Osteoblast (primary cell): Measurements from ENCODE around the gene ARHGAP6. TPM values are rescaled to one million over a fixed set of nuclear protein-coding genes. Genes with fewer than 3 reads are reported as not detected.

Experiments used
- DNase-seq: peaks from one replicate; pipeline ENCODE4 v3.0.0; 2011; ENCODE audit warnings: low spot score, mixed read lengths; ENCODE audit not compliant: insufficient read length; ENCODE audit errors: missing footprints
- H2AFZ ChIP-seq: 2 replicates; pipeline ENCODE4 v1.6.0; 2011; ENCODE audit warnings: mild to moderate bottlenecking, low read length
- H3K27ac ChIP-seq: 2 replicates; pipeline ENCODE4 v1.5.1; 2011; ENCODE audit warnings: mild to moderate bottlenecking, low read depth, low read length, moderate library complexity
- H3K27me3 ChIP-seq: 2 replicates; pipeline ENCODE4 v1.6.0; 2012; ENCODE audit warnings: mild to moderate bottlenecking, control low read depth, inconsistent platforms, low read length, moderate library complexity; ENCODE audit not compliant: insufficient read depth
- H3K36me3 ChIP-seq: 2 replicates; pipeline ENCODE4 v1.5.1; 2011; ENCODE audit warnings: mild to moderate bottlenecking, low read length, control low read depth, moderate library complexity; ENCODE audit not compliant: insufficient read depth
- H3K4me1 ChIP-seq: 2 replicates; pipeline ENCODE4 v1.5.1; 2011; ENCODE audit warnings: mild to moderate bottlenecking, low read length, control low read depth, moderate library complexity; ENCODE audit not compliant: insufficient read depth
- H3K4me2 ChIP-seq: 2 replicates; pipeline ENCODE4 v1.6.0; 2011; ENCODE audit warnings: mild to moderate bottlenecking, low read length; ENCODE audit not compliant: insufficient read depth
- H3K4me3 ChIP-seq: fragments of 200-600 bp; sonication (generic); 3 replicates; pipeline ENCODE4 v1.5.1; 2012; ENCODE audit warnings: mild to moderate bottlenecking, low read length, inconsistent platforms; ENCODE audit not compliant: insufficient read depth
- H3K79me2 ChIP-seq: 2 replicates; pipeline ENCODE4 v1.6.0; 2012; ENCODE audit warnings: mild to moderate bottlenecking, low read length, control low read depth, inconsistent platforms; ENCODE audit not compliant: insufficient read depth
- H3K9me3 ChIP-seq: 2 replicates; pipeline ENCODE4 v1.5.1; 2011; ENCODE audit warnings: low read depth, low read length, control low read depth
- H4K20me1 ChIP-seq: 2 replicates; pipeline ENCODE4 v1.6.0; 2012; ENCODE audit warnings: mild to moderate bottlenecking, low read length, control low read depth; ENCODE audit not compliant: insufficient read depth
- CTCF ChIP-seq: IDR thresholded peaks from 2 replicates; pipeline ENCODE4 v1.5.1; 2011; ENCODE audit warnings: mild to moderate bottlenecking, low read depth, low read length, moderate library complexity; ENCODE audit errors: extremely low read depth
- total RNA-seq: library from RNA; depleted of rRNA; stranded (reverse); fragments of >200 nt; gene quantifications from 2 replicates; pipeline ENCODE4 v1.2.3, GENCODE V29; 2012

Gene ARHGAP6
- total RNA-seq, 1 donor: 2.2 TPM

- Histone ChIP-seq H3K9me3 (no peaks in the 10 kb centered on the region), H3K36me3 (no peaks in the 10 kb centered on the region), H3K79me2 (no peaks in the 10 kb centered on the region), H3K27ac (no peak overlapping the region), H3K4me3 (no peak overlapping the region), H3K4me1 (no peaks in the 10 kb centered on the region), H4K20me1 (no peaks in the 10 kb centered on the region), H2AFZ (no peak overlapping the region), H3K27me3 (peaks cover 28% of the 10 kb centered on the region), H3K4me2 (no peak overlapping the region)
- no peak for TF ChIP-seq CTCF
- DNase-seq: no peak
Observed at GRCh38 chrX:11670316-11670715, 4.6 kb upstream of the ARHGAP6 start.

GRCh38 chrX:11666952-11667685 is 1.4 kb upstream of the ARHGAP6 start:
- Histone ChIP-seq H4K20me1 (no peaks in the 10 kb centered on the region), H3K79me2 (no peaks in the 10 kb centered on the region), H3K4me1 (no peaks in the 10 kb centered on the region), H3K9me3 (no peaks in the 10 kb centered on the region), H3K36me3 (no peaks in the 10 kb centered on the region), H3K4me2 (no peak overlapping the region), H3K27ac (no peak overlapping the region), H2AFZ (no peak overlapping the region), H3K4me3 (no peak overlapping the region), H3K27me3 (peaks cover 50% of the 10 kb centered on the region)
- DNase-seq: peak; percentile 72
- no peak for TF ChIP-seq CTCF

- Histone ChIP-seq H3K4me2 (peak overlapping the region; percentile 72), H3K4me1 (no peaks in the 10 kb centered on the region), H4K20me1 (no peaks in the 10 kb centered on the region), H3K27me3 (peaks cover 41% of the 10 kb centered on the region), H3K36me3 (no peaks in the 10 kb centered on the region), H3K9me3 (no peaks in the 10 kb centered on the region), H2AFZ (peak overlapping the region; percentile 22), H3K79me2 (no peaks in the 10 kb centered on the region), H3K27ac (no peak overlapping the region), H3K4me3 (peak overlapping the region; percentile 22)
- TF ChIP-seq CTCF: no peak
- DNase-seq: peak; percentile 73
Observed at GRCh38 chrX:11666164-11666563, 444 bp upstream of the ARHGAP6 start.

- Histone ChIP-seq H3K27me3 (peaks cover 41% of the 10 kb centered on the region), H3K4me3 (peak overlapping the region; percentile 57), H3K36me3 (no peaks in the 10 kb centered on the region), H3K9me3 (no peaks in the 10 kb centered on the region), H3K79me2 (no peaks in the 10 kb centered on the region), H3K4me2 (peak overlapping the region; percentile 72), H4K20me1 (no peaks in the 10 kb centered on the region), H3K27ac (no peak overlapping the region), H3K4me1 (no peaks in the 10 kb centered on the region), H2AFZ (peak overlapping the region; percentile 56)
- TF ChIP-seq CTCF: no peak
- DNase-seq: no peak
Observed at GRCh38 chrX:11664211-11665167, 1.2 kb downstream of the ARHGAP6 start.
